RPMI8226 (cell line): ENCODE data around the gene PLEKHA7.
A peak's percentile ranks its signal among the peaks of the same experiment; 100 is the strongest.

ENCODE experiments used
- DNase-seq: peaks from one replicate; pipeline ENCODE4 v3.0.0-alpha.2; 2015

Gene PLEKHA7

DNA sequence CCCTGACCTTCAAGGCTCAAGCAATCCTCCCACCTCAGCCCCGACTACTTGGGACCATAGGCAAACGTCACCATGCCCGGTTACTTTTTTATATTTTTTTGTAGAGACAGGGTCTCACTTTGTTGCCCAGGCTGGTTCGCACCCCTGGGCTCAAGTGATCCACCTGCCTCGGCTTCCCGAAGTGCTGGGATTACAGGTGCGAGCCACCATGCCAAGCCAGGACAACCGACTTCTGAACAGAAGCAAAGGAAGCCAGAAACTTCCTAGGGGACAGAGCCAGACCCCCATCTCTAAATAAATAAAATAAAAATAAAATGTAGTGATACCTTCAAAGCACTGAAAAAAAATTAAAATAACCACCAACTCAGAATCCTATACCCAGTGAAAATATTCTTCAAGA is 249.3 kb downstream of the PLEKHA7 start:
- no peak for DNase-seq

DNA sequence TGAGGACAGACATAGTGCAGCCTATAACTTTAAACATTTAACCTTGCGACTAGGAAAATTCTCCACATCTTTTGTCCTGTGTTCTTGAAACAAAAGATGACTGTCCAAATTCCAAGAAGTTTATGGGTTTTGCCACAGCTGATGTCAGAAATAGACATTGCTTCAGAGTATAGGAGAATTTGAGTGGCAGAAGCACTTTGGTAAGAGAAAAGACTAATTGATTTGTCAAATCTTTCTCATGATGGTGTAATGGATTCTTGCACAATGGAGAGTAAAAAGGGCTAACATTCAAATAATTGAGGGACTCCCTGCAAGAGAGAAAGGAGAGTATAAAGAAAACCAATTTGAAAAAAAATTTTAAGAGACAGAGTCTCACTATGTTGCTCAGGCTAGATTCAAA is 250.5 kb downstream of the PLEKHA7 start:
- DNase-seq: no peak

DNA sequence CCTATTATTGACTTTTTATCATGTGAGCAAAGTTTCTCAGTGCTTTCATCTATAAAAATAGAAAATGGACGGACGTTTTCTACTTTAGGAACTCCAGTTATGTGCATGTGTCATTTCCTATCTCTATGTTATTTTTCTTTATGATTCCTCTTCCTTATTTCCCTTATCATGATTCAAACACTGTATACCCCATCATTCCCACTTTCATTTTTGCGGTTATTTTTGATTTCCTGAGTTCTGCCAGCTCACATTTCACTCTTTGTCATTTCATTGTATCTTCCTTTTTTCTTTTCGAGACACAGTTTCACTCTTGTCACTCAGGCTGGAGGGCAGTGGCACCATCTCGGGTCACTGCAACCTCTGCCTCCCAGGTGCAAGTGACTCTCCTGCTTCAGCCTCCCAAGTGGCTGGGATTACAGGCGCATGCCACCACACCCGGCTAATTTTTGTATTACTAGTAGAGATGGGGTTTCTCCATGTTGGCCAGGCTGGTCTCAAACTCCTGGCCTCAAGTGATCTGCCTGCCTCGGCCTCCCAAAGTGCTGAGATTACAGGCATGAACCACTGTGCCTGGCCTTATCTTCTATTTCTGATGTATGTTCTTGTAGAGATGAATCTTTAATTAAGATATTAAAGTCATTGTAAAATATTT is 254.2 kb downstream of the PLEKHA7 start:
- DNase-seq: no peak

DNA sequence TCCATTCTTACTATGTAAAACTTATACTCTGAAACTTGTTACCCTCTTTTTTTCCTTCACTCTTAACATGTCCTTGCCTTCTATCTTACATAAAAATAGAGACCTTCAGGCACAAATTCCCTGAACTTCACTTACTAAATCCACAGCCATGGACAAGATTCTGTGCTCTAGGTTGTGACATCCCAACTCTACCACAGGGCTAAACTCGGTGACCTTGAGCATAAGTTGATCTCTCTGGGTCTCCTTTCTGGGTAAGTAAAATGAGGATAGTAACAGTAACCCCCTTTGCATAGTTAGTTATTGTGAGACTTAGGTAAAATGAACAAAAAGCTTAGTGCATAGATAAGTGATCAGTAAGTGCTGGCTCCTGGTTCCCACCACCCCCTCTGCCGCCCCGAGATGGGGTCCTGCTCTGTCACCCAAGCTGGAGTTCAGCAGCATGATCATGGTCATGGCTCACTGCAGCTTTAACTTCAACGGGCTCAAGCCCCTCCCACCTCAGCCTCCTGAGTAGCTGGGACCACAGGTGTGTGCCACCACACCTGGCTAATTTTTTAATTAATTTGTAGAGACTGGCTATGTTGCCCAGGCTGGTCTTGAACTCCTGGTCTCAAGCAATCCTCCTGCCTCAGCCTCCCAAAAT is 255.7 kb downstream of the PLEKHA7 start:
- no peak for DNase-seq

DNA sequence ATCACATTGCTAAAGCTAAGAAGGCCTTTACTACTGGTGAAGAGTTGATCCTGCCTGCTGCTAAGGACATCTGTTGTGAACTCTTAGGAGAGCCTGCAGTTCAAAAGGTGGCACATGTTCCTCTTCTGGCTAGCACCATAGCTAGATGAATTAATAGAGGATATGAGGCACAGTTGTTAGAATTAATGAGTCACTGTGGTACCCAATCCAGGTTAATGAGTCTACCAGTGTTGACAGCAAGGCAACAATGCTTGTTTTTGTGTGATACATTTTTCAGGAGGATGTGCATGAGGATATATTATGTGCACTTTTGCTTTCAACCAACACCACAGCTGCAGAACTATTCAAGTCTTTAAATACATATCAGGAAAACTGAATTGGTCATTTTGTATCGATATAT is 263.8 kb downstream of the PLEKHA7 start:
- no peak for DNase-seq

DNA sequence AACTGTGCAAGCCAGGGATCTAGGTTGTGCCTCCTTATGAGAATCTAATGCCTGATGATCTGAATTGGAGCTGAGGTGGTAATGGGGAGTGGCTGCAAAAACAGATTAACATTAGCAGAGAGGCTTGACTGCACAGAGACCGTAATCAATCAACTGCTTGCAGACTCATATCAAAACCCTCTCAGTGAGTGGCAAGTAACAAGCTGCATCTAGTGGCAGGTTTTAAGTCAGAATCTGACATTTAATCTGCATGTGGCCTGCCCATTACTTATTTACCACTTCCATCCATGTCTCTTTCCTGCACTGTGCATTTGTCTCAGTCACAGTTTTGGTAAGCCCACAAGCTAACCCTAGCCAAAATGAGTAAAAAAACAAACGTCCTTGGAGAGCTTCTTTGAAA is 264.5 kb downstream of the PLEKHA7 start:
- no peak for DNase-seq

DNA sequence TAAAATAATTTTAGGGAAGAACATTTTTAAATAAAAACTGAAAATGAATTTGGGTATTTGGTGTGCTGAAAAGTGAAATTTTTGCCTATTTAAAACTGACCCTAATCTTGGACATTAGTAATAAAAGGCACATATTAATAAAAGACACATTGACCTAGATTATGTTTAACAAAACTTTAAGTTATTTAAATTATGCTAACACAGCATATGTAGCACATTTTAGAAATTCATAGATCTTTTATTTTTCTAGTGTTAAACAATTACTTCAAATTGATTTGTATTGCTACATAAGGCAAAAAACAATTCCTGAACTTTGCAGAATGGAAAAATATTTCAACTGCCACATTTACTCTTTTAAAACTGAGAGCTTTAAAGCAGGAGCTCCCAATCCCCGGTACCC is 265.1 kb downstream of the PLEKHA7 start:
- DNase-seq: no peak

DNA sequence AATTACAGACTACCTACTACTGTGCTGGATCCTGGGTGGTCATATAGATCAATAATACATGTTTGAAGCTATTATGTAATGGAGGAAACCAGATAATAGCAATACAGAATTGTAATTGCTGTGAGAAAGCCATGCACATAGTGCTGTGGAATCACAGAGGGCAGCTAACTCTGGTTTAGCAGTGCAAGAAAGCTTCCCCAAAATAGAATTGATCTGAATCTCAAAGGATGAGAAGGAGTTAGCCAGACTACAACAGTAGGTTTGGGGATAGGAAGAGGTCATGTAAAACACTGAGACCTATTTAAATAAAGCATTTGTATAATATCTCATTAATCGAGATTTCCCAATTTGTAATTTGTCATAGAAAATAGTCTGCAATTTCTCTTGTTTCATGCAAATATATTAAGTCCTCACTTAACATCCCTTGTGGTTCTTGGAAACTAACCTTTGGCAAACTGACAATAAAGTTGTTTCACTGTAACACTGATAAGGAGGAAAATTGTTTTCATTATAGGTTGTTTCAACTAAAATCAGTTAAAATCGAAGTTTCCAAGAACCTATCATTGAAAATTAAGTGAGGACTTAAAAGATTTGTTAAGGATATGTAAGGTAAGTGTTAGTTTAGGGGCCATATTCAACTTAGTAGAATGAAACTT is 268.1 kb downstream of the PLEKHA7 start:
- no peak for DNase-seq

DNA sequence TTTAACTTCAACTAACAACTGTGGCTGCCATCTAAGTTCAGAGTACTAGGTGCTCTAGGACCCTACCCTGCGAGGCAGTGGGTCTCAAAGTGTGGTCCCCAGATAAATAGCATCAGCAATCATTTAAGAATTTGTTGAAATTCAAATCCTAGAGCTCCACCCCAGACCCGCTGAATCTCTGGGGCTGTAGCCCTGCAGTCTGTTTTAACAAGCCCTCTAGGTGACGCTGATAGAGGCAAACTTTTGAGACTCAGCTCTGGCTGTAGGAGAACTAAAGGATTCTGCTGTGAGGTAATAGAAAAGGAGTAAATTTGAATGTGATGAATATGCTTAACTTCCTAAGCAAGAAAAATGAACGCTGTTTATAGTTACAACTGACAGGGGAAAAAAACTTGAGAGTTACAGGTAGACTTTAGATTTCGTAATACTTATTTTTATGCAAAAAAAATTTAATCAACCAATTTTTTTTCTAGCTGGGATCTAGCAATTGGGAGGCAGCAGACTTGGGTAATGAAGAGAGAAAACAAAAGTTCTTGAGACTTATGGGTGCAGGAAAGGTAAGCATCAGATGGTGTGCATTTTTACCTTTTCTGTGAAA is 270.0 kb downstream of the PLEKHA7 start:
- DNase-seq: no peak

DNA sequence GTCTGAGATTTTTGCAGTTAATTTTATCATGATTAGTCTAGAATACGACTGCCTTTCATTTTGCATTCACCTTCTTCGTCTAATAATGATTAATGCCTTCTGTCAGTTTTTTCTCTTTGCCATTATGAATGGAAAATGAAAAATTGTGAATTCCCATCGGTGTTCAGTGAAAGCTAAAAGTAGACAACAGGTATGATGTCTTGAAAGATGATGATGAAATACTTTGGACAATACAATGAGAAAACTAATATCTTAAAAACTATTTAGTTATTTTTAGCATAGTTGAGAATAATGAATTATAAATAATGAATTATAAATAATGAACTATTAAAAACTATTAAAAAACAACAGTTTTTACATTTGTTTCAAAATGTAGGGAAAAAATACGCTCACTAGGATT is 270.7 kb downstream of the PLEKHA7 start:
- no peak for DNase-seq

DNA sequence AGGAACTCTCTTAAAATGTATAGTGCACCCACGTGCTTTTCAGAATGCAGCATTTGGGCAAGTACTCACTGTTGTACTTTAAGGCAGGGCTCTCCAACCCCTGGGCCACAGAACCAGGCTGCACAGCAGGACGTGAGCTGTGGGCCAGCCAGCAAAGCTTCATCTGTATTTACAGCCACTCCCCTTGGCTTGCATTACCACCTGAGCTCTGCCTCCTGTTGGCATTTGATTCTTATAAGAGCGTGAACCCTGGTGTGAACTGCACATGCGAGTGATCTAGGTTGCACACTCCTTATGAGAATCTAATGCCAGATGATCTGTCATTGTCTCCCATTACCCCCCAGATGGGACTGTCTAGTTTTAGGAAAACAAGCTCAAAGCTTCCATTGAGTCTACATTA is 272.7 kb downstream of the PLEKHA7 start:
- DNase-seq: no peak

DNA sequence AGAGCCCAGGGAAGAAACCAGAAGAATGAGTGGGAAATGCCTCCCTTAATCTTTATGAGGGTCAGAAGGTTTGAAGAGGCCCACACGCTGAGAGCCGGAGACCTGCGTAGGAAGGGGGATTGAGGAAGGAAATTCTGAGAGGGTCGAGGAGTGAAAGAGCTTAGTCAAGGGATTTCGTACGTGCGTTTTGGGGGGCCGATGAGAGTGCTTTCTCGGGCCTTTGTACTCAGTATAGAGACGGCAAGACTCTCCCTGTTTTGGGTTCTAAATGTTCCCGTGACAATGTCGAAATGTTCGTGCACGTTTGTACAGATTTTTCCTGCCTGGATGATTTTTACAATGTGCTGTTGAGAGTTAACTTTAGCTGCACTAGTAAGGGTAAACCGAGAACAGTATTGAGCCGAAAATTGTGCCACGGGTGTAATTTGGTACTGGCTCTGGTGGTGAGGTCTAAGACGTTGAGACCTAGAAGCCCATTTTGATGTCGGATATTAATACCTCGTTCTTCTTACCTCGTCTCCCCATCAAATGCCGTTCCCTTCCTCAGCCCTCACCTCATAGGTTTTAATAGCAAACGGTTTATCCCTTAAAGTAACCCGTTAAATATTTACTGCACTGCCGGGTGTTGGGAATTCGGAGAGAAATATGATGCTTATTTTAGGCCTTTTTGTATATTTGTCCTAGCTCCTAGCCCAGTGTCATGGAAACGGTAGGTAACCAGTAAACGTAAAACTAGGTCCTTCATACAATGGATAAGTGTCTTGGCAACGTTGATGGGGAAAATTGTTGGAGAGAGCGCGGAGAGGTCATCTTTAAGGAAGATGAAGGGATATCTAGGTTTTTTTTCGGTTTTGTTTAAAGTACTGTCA is 275.0 kb downstream of the PLEKHA7 start:
- no peak for DNase-seq

DNA sequence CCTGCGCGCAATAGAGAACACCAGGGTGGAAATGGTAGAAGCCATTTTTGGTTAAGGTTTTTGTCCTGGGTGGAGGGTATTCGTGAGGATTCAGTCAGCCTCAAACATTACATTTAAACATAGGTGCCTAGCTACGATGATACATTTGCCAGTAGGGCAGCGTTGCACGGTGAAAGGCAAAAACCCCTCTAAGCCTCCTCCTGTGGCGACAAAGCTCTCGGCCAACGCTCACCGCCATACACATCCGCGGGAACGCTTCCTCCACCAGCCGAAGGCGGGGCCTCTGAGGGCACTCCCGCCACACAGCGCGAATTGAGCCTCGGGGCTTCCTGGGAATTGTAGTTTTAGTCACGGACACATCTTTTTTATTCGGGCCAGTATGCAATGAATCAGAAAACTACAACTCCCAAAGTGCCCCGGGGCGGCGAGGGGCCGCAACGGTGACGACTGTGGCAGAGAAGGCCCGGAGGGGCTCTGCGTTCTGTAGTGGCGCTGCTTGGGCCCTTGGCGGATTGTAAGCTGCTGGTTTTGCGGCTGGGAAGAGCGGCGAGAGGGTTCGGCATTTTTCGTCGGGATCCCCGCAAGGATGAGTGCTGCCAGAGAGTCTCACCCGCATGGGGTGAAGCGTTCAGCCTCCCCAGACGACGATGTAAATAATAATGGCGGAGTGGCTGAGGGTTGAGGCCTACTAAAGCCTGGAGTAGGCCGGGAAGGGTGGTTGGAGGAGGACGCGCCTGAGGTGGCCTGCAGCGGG is 275.8 kb downstream of the PLEKHA7 start, which contains the start of gene C11orf58:
Gene C11orf58, plus strand, starts transcription at position 455 of the 754 bp plus-strand sequence. Its CDS starts 132 bp downstream, at position 587.
- DNase-seq: peak; percentile 92

DNA sequence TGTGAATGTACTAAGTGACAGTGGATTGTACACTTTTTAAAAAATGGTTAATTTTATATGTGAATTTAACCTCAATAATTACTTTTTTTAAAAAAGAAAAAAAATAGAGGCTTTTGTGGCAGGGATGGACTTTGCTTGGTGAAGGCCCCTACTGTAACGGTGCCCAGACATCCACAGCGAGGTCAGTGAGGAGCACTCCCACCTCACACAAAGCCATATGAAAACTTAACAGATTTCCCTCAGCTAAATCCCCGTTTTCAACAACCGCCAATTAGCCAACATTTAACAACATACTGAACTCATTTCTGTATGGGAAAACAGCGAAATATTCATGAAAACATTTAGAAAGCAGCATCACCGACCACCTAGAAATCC is 276.4 kb downstream of the PLEKHA7 start:
- no peak for DNase-seq
